ENCODE data around the gene ADAT1.
A peak's percentile ranks its signal among the peaks of the same experiment; 100 is the strongest.

ADAT1 gene

GRCh38 chr16:75616521-75617010 is 6.5 kb downstream of the ADAT1 start:
- TF ChIP-seq POU6F1 (CRISPR knock-in tag; IDR thresholded peaks at IDR 0.05; ENCODE audit: borderline replicate concordance, low read depth) (no peak), ESRRG (CRISPR knock-in tag; IDR thresholded peaks at IDR 0.05) (no peak), RARB (CRISPR knock-in tag; IDR thresholded peaks at IDR 0.05) (no peak), ARNTL (CRISPR knock-in tag; IDR thresholded peaks at IDR 0.05; ENCODE audit: borderline replicate concordance, low read depth) (no peak), TCF4 (CRISPR knock-in tag; IDR thresholded peaks at IDR 0.05; ENCODE audit: borderline replicate concordance) (no peak), ISL1 (CRISPR knock-in tag; IDR thresholded peaks at IDR 0.05) (no peak), CREB5 (CRISPR knock-in tag; IDR thresholded peaks at IDR 0.05; ENCODE audit: low read depth) (no peak), SNAI2 (CRISPR knock-in tag; IDR thresholded peaks at IDR 0.05) (no peak), ZNF8 (CRISPR knock-in tag; IDR thresholded peaks at IDR 0.05) (no peak)
- ATAC-seq, result no peak

GRCh38 chr16:75615619-75616018 is 7.5 kb downstream of the ADAT1 start:
- TF ChIP-seq ESRRG (CRISPR knock-in tag; IDR thresholded peaks at IDR 0.05) (no peak), ZFP3 (CRISPR knock-in tag; IDR thresholded peaks at IDR 0.05) (no peak), TOX (CRISPR knock-in tag; IDR thresholded peaks at IDR 0.05; ENCODE audit: borderline replicate concordance) (no peak), ARNTL (CRISPR knock-in tag; IDR thresholded peaks at IDR 0.05; ENCODE audit: borderline replicate concordance, low read depth) (no peak)
- ATAC-seq, result no peak

GRCh38 chr16:75614066-75614897 is 8.8 kb downstream of the ADAT1 start:
- ATAC-seq, result peak; percentile 98
- TF ChIP-seq CSRNP3 (CRISPR knock-in tag; IDR thresholded peaks at IDR 0.05) (no peak), ISL1 (CRISPR knock-in tag; IDR thresholded peaks at IDR 0.05) (peak; percentile 82)

- no peak for ATAC-seq
- TF ChIP-seq ARNTL (CRISPR knock-in tag; IDR thresholded peaks at IDR 0.05; ENCODE audit: borderline replicate concordance, low read depth) (no peak), CSDC2 (CRISPR knock-in tag; IDR thresholded peaks at IDR 0.05) (no peak), ESRRG (CRISPR knock-in tag; IDR thresholded peaks at IDR 0.05) (no peak), CSRNP3 (CRISPR knock-in tag; IDR thresholded peaks at IDR 0.05) (no peak), SNAI2 (CRISPR knock-in tag; IDR thresholded peaks at IDR 0.05) (no peak), GLIS3 (CRISPR knock-in tag; IDR thresholded peaks at IDR 0.05) (no peak), PATZ1 (CRISPR knock-in tag; IDR thresholded peaks at IDR 0.05; ENCODE audit: borderline replicate concordance) (no peak), POU6F1 (CRISPR knock-in tag; IDR thresholded peaks at IDR 0.05; ENCODE audit: borderline replicate concordance, low read depth) (no peak), ISL1 (CRISPR knock-in tag; IDR thresholded peaks at IDR 0.05) (no peak), BACH2 (CRISPR knock-in tag; IDR thresholded peaks at IDR 0.05; ENCODE audit: borderline replicate concordance) (no peak), TOX (CRISPR knock-in tag; IDR thresholded peaks at IDR 0.05; ENCODE audit: borderline replicate concordance) (no peak), ZNF565 (CRISPR knock-in tag; conservative IDR thresholded peaks at IDR 0.05; ENCODE audit: low read depth) (no peak), ZC3H10 (CRISPR knock-in tag; IDR thresholded peaks at IDR 0.05) (no peak), CREB5 (CRISPR knock-in tag; IDR thresholded peaks at IDR 0.05; ENCODE audit: low read depth) (no peak), TSHZ2 (CRISPR knock-in tag; IDR thresholded peaks at IDR 0.05) (no peak), TCF4 (CRISPR knock-in tag; IDR thresholded peaks at IDR 0.05; ENCODE audit: borderline replicate concordance) (no peak)
Measured at GRCh38 chr16:75606507-75606906, 16.6 kb downstream of the ADAT1 start.

All from SK-N-SH treated with all-trans-retinoic acid at 6 μM for 48 hours (cell line).